ENCODE results near the gene P2RY2.

Gene P2RY2

DNA sequence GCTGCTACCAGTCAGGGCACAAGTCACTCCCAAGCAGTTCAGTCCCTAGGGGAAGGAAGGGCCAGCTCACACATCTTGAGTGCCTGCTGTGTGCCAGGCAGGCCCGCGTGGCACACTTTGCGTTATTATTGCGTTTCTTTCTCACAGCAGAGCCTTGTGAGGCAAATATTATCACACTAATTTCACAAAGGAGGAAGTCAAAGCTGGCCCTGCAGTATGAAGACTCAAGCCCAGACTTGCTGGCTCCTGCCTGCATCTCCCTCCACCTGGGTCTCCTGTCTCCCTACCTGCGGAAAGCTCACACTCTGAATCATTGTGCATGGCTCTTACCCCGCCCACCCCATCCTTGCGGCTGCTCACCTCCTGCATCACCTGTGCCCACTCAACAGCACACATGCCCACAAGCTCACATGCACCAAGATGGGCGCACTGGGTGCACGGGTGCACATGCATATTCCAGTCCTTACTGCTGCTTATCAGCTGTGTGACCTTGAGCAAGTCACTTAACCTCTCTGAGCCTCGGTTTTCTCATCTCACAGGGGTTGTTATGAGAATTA lies 31.7 kb upstream of the P2RY2 start:
- Histone ChIP-seq H4K20me1 (no peaks in the 10 kb centered on the region), H3K36me3 (no peaks in the 10 kb centered on the region), H3K27ac (peak overlapping the region in 7 of 11 experiments; percentile 17 to 79 (median 74); a peak in 11 of 22 replicates), H3K4me1 (peaks cover 48 to 75% (median 64%) of the 10 kb centered on the region in 10 experiments), H3K9ac (peak overlapping the region in 7 of 11 experiments; percentile 4 to 76 (median 21); a peak in 9 of 22 replicates), H3K4me2 (peak overlapping the region; percentile 53 to 93 (median 64); a peak in 21 of 22 replicates), H3K27me3 (no peaks in the 10 kb centered on the region), H3K4me3 (peak overlapping the region in 1 of 10 experiments; percentile 59; a peak in 1 of 20 replicates), H3K9me3 (replicated peaks in 1 of 11) (no peaks in the 10 kb centered on the region)
- no peak for TF ChIP-seq Cebpa-rat (IDR thresholded peaks at IDR 0.05)

DNA sequence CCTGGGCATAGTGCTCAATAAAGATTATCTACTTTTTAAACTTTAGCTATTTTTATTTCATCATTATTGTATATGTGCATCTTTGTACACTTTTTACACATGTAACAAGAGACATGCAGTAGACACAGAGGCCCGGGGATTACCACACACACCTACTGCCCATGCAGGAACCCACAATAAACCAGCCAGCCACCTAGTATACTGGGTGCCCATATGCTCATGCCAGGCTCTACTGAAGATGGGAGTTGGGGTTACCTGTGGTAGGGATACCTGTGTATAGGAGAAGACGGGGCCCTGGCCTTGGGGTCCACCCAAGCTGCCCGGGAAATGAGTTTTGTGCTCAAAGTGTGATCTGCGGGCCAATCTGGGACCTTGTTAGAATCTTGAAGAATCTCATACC lies 31.2 kb upstream of the P2RY2 start:
- H3K27ac ChIP-seq, result peak overlapping the region in 1 of 11 experiments; percentile 30; a peak in 1 of 22 replicates
- peak overlapping the region in 7 of 11 experiments; percentile 61 to 93 (median 84); a peak in 12 of 22 replicates for H3K4me2 ChIP-seq
- no peak for TF ChIP-seq Cebpa-rat (IDR thresholded peaks at IDR 0.05)
- H3K4me1 ChIP-seq, result peaks cover 48 to 78% (median 66%) of the 10 kb centered on the region in 10 experiments
- no peaks in the 10 kb centered on the region for H3K27me3 ChIP-seq
- H3K4me3 ChIP-seq, result no peak overlapping the region
- H4K20me1 ChIP-seq, result no peaks in the 10 kb centered on the region
- H3K9ac ChIP-seq, result no peak overlapping the region
- H3K36me3 ChIP-seq, result no peaks in the 10 kb centered on the region
- no peaks in the 10 kb centered on the region for H3K9me3 ChIP-seq (replicated peaks in 1 of 11)

DNA sequence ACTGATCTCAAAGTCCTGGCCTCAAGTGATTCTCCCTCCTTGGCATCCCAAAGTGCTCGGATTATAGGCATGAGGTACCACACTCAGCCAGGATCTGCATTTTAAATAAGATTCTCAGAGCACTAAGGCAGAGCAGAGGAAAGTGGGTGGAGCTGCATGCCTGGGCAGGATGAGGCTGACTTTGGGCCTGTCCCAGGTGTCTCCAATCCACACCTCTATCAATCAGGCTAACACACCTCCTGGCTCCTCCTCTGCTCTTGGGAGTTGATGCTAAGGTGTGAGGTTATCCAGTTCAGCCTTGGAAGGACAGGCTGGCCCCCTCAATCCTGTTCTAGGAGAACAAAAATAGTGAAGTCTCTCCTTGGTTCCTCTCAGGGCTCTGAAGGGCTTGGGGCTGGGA lies 30.2 kb upstream of the P2RY2 start:
- Histone ChIP-seq H3K27me3 (no peaks in the 10 kb centered on the region), H3K4me2 (peak overlapping the region; percentile 65 to 93 (median 75); a peak in 20 of 22 replicates), H3K27ac (peak overlapping the region in 8 of 11 experiments; percentile 28 to 77 (median 68); a peak in 12 of 22 replicates), H3K9me3 (replicated peaks in 1 of 11) (no peaks in the 10 kb centered on the region), H3K4me3 (no peak overlapping the region), H3K4me1 (peaks cover 48 to 88% (median 69%) of the 10 kb centered on the region in 10 experiments), H4K20me1 (no peaks in the 10 kb centered on the region), H3K36me3 (no peaks in the 10 kb centered on the region), H3K9ac (peak overlapping the region in 2 of 11 experiments; percentile 1 to 7; a peak in 2 of 22 replicates)
- no peak for TF ChIP-seq Cebpa-rat (IDR thresholded peaks at IDR 0.05)

DNA sequence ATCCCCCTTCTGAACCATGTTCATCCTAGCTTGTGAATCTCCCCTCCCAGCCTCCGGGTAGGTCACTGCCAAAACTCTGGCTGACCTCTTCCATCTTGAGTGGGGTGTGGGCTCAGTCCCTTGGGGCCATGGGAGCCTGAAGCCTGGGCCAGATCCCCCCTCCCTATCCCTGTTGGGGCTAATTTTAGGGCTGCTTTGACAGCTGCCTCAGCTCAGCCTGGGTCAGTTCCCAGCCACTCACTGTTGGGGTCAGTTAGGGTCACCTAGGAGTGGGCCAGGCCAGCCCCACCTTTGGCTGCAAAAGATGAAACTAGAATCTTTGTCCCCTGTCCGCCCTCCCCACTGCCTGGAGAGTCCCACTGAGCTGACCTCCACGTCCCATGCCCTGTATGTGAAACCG lies 29.8 kb upstream of the P2RY2 start:
- Histone ChIP-seq H3K36me3 (no peaks in the 10 kb centered on the region), H3K9me3 (replicated peaks in 1 of 11) (no peaks in the 10 kb centered on the region), H3K27ac (peak overlapping the region in 8 of 11 experiments; percentile 28 to 77 (median 68); a peak in 12 of 22 replicates), H3K9ac (peak overlapping the region in 2 of 11 experiments; percentile 1 to 7; a peak in 3 of 22 replicates), H3K4me3 (no peak overlapping the region), H3K4me1 (peaks cover 48 to 92% (median 71%) of the 10 kb centered on the region in 10 experiments), H3K4me2 (peak overlapping the region; percentile 65 to 93 (median 75)), H3K27me3 (no peaks in the 10 kb centered on the region), H4K20me1 (no peaks in the 10 kb centered on the region)
- no peak for TF ChIP-seq Cebpa-rat (IDR thresholded peaks at IDR 0.05)

DNA sequence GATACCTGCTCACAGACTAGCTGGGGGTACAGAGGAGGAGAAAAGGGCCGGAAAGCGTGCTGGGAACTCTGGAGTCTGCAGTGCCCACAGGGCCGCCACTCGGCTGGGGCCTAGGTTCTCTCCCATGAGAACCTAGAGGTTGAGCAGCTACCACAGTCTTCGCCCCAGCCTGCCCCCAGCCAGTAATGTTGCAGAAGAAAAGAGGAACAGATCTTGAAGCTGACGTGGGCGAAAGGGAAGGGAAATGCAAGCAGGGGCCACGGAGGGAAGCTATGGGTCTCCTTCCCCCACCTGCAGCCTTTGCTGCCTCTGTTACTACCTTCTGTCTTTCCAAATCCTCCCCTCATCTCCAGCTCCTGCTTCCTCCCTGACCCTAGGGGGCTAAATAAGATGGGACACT lies 28.8 kb upstream of the P2RY2 start:
- no peaks in the 10 kb centered on the region for H3K27me3 ChIP-seq
- H3K9ac ChIP-seq, result peak overlapping the region in 10 of 11 experiments; percentile 21 to 64 (median 55); a peak in 15 of 22 replicates
- no peak for TF ChIP-seq Cebpa-rat (IDR thresholded peaks at IDR 0.05)
- no peaks in the 10 kb centered on the region for H3K36me3 ChIP-seq
- no peaks in the 10 kb centered on the region for H4K20me1 ChIP-seq
- peaks cover 48 to 98% (median 75%) of the 10 kb centered on the region in 10 experiments for H3K4me1 ChIP-seq
- H3K4me2 ChIP-seq, result peak overlapping the region; percentile 65 to 93 (median 75)
- no peaks in the 10 kb centered on the region for H3K9me3 ChIP-seq (replicated peaks in 1 of 11)
- H3K27ac ChIP-seq, result peak overlapping the region in 10 of 11 experiments; percentile 27 to 77 (median 64); a peak in 19 of 22 replicates
- no peak overlapping the region; a peak in 1 of 20 replicates for H3K4me3 ChIP-seq

DNA sequence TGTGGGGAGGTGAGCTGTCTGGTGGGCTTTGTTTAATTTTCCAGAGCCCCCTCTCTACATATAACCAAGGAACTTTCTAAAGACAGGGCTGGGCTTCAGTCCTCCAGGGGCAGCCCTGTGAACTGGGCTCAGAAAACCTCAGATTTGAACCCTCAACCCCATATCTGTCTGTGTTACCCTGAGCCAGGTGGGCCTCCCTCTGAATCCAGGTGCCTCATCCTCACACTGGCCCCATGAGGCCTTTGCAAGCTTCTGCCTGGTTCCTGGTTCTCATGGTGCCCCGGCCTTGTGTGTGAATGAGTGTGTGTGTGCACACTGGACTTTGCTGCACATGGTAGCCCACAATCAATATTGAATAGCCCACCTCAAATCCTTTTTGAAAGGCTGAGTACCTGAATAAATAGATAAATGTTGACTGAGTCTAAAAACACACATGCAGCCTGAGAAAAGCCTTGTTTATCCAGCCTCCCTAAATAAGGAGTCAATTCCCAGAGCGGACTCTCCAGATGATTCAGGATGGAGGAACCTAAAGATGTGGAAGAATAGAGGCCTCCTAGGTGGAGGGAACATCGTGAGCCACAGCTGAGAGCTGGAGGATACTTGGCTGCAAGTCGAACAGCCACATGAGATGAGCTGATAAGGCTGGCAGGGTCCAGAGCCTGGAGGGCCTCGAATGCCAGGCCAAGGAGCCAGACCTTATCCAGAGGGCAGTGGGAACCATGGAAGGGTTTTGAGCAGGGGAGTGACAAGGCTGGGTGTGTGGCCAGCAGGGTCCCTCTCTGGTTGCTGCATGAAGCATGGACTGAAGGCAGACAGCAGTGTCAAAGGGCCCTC lies 28.1 kb upstream of the P2RY2 start:
- Histone ChIP-seq H3K9ac (peak overlapping the region in 8 of 11 experiments; percentile 21 to 64 (median 56); a peak in 11 of 22 replicates), H4K20me1 (no peaks in the 10 kb centered on the region), H3K9me3 (replicated peaks in 1 of 11) (no peaks in the 10 kb centered on the region), H3K4me1 (peaks cover 46 to 98% (median 74%) of the 10 kb centered on the region in 10 experiments), H3K4me3 (no peak overlapping the region), H3K36me3 (no peaks in the 10 kb centered on the region), H3K4me2 (peak overlapping the region; percentile 65 to 93 (median 75)), H3K27ac (peak overlapping the region in 10 of 11 experiments; percentile 27 to 77 (median 64); a peak in 17 of 22 replicates), H3K27me3 (no peaks in the 10 kb centered on the region)
- no peak for TF ChIP-seq Cebpa-rat (IDR thresholded peaks at IDR 0.05)

DNA sequence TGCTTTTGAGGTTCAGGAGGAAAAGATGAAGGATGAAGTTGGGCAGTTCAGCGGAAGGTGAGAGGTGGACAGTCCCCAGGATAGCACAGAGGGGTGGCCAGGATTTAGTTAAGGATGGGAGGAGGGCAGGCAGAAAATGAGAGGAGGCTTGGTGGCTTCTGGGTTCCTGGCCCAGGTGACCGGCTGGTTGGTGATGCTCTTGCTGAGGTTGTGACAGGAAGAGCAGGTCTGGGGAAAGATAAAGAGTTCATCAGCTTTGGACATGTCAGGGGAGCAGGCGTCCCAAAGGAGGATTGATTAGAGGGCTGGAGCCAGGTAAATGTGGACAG lies 27.6 kb upstream of the P2RY2 start:
- Histone ChIP-seq H3K27ac (peak overlapping the region in 6 of 11 experiments; percentile 59 to 77 (median 73); a peak in 9 of 22 replicates), H3K27me3 (no peaks in the 10 kb centered on the region), H3K4me1 (peaks cover 40 to 97% (median 70%) of the 10 kb centered on the region in 10 experiments), H3K36me3 (no peaks in the 10 kb centered on the region), H3K4me2 (peak overlapping the region in 5 of 11 experiments; percentile 88 to 93 (median 89); a peak in 11 of 22 replicates), H3K9me3 (replicated peaks in 1 of 11) (no peaks in the 10 kb centered on the region), H3K4me3 (no peak overlapping the region), H4K20me1 (no peaks in the 10 kb centered on the region), H3K9ac (no peak overlapping the region)
- no peak for TF ChIP-seq Cebpa-rat (IDR thresholded peaks at IDR 0.05)

DNA sequence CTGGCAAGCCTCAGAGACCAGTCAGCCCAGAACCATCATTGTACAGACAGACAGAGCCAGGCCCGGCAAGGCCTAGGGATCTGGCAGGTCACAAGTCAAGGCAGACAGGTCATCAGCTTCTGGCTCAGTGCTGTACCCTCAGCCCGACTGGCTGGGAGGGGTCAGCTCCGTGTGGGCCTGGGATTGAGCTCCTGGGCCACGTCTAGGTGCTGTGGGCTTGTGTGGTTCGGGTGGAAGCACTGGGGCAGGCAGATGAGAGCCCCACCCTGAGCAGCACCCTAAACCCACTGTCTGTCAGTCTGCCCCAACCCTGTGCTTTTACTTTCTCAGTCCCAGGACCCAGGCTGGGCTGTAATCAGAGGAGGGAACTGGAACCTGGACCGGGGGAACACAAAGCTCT lies 26.9 kb upstream of the P2RY2 start:
- Histone ChIP-seq H3K9ac (0 out of 22 replicates have a peak overlapping the region, but pooled peaks of 1 of the 11 experiments have one; percentile 32), H3K4me3 (no peak overlapping the region), H3K4me2 (peak overlapping the region in 5 of 11 experiments; percentile 88 to 93 (median 89); a peak in 8 of 22 replicates), H3K27ac (peak overlapping the region in 7 of 11 experiments; percentile 3 to 75 (median 22); a peak in 6 of 22 replicates), H3K9me3 (replicated peaks in 1 of 11) (no peaks in the 10 kb centered on the region), H4K20me1 (no peaks in the 10 kb centered on the region), H3K4me1 (peaks cover 34 to 90% (median 64%) of the 10 kb centered on the region in 10 experiments), H3K36me3 (no peaks in the 10 kb centered on the region), H3K27me3 (no peaks in the 10 kb centered on the region)
- no peak for TF ChIP-seq Cebpa-rat (IDR thresholded peaks at IDR 0.05)

DNA sequence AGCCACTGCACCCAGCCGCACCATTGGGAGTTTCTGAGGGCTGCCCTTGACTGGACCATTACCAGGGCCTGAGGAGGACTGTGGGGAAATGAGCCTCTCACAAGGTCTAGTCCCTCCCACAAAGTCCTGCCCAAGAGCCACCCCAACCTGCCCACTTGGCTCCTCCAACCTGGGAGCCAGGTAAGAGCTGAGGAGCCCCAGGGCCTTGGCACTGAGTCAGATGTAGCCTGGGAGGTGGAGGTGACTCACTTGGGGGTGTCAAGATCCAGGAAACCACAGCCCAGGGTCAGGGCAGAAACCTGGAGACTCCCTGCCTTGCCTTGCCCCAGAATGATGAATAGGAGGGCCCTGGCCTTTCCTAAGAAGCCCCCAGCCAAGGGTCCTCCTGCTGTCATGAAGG lies 25.8 kb upstream of the P2RY2 start:
- Histone ChIP-seq H4K20me1 (no peaks in the 10 kb centered on the region), H3K27ac (no peak overlapping the region; a peak in 1 of 22 replicates), H3K9me3 (replicated peaks in 1 of 11) (no peaks in the 10 kb centered on the region), H3K4me3 (no peak overlapping the region), H3K4me1 (peaks cover 28 to 79% (median 53%) of the 10 kb centered on the region in 10 experiments), H3K9ac (no peak overlapping the region), H3K36me3 (no peaks in the 10 kb centered on the region), H3K4me2 (peak overlapping the region in 5 of 11 experiments; percentile 7 to 56 (median 44); a peak in 6 of 22 replicates), H3K27me3 (no peaks in the 10 kb centered on the region)
- no peak for TF ChIP-seq Cebpa-rat (IDR thresholded peaks at IDR 0.05)
